GM19452 (cell line): ENCODE measurements around the gene KCNIP3.

Experiments
- ATAC-seq: cut with Tn5 transposase; IDR thresholded peaks from one replicate; pipeline ENCODE4 v1.9.1; 2021; ENCODE audit not compliant: unreplicated experiment

KCNIP3 gene

GRCh38 chr2:95327861-95328260 lies 30.7 kb downstream of the KCNIP3 start:
- no peak for ATAC-seq

GRCh38 chr2:95328358-95329125 lies 31.4 kb downstream of the KCNIP3 start:
- no peak for ATAC-seq

GRCh38 chr2:95329401-95329800 lies 32.3 kb downstream of the KCNIP3 start:
- ATAC-seq = no peak

DNA sequence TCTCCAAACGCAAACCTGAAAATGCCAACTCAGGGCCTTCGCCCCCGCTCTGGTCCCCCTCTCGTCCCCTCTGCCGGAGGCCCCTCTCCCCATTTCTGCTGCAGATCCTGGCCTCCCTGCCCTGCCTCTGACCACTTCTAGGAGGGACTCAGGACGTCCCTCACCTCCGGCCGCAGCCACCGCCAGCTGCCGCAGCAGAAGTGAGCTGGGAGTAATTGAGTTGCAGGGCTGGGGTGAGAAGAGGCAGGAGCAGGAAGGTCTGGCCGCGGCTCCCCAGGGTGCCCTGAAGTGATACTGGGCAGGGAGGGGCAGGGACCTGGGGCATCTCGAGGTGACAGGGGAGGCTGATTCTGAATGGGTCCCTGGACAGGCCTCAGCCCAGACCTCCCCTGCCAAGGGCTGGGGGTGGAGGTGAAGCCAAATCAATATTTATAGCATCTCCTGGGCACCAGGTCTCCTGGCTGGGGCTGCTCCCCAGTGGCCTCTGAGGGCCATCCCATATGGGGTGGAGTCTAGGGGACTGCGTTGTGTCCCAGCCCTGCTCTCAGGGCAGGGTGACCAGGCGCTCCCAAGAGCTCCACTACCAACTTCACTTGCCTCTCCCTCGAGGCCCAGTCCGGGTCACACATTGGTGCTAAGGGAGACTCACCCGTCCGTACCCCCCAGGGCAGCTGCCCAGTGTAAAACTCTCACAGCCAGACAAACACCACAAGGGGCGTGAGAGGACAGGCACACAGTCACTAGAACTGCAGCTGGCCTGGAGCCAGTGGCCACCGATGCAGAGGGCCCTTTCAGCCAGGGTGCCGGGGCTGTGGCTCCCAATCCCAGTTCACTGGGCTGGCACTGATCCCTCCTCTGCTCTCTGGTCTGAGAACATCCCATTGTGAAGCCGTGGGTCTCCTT lies 33.0 kb downstream of the KCNIP3 start:
- ATAC-seq = no peak

DNA sequence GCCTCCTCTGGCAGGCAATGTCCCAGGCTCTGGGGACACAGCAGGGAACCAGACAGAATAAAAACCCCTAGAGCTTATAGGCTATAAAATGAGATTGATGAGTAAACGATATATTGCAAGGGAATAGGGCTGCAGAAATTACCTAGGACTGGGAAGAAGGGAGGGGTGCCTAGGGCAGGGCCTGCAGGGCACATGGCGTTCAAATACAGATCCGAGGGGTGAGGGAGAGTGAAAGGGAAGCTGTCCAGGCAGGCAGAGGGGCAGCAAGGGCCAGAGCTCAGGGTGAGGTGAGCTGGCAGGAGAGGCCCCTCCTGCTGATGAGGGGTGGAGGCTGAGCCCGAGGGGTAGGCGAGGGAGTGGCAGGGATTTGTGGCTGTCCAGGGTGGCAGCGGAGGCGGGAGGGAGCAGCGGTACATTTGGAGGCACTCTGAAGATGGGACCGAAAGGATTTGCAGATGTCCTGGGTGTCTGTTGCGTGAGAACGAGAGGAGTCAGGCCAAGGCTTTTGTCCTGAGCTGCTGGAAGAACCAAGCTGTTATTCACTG lies 33.7 kb downstream of the KCNIP3 start:
- no peak for ATAC-seq

GRCh38 chr2:95331606-95332005 lies 34.5 kb downstream of the KCNIP3 start:
- ATAC-seq = no peak

DNA sequence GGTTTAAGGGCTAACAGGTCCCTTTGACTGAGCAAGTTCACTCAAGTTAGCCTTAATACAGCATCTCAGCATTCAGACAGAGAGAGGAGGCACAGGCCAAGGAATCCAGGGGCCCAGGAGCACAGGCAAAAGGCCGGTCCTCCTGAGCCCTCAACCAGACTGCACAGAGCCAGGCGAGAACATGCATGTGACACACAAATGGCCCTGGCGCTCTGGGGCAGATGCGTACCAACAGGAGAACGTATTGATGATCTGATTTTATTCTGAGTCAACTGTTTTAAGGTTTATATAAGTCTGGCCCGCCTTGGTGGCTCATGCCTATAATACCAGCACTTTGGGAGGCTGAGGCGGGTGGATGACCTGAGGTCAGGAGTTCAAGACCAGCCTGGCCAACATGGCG lies 34.9 kb downstream of the KCNIP3 start:
- no peak for ATAC-seq

GRCh38 chr2:95333056-95333455 lies 35.9 kb downstream of the KCNIP3 start:
- ATAC-seq = no peak

GRCh38 chr2:95333888-95334338 lies 36.8 kb downstream of the KCNIP3 start:
- ATAC-seq = no peak

- ATAC-seq = no peak
These were observed 37.9 kb downstream of the KCNIP3 start for GRCh38 chr2:95334916-95335641.

DNA sequence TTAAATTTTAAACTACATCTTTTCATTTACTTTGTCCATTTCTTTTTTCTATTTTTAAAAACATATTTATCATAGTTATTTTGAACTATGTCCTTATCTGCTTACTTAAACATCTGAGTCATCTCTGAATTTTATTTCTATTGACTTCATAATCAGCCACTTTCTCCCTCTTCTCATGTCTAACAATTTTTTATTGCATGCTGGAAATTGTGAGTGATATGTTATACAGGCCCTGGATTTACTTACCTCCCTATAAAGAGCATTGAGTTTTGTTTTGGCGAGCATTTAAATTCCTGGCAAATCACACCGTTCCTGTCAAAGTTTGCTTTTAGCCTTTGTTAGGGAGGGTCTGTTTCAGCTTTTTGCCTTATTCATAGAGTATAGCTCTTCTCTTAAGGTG lies 39.3 kb downstream of the KCNIP3 start:
- ATAC-seq = no peak

DNA sequence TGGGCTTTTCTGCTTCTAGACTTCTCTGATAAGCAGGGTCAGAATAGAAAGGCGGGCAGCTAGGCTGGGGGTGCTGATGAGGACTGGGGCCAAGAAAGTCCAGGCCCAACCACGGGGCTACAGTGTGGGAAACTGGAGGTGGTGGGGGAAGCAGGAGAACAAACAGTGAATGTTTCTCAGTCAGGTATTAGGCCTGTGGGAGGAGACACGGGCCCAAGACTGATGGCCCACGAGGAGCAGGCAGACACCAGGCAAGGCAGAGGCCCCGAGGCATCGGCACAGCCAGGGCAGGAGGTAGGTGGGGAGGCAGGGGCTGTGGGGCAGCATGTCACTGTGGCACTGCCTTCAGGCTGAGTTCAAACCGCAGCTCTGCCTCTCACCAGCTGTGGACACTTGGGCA lies 40.7 kb downstream of the KCNIP3 start:
- no peak for ATAC-seq

DNA sequence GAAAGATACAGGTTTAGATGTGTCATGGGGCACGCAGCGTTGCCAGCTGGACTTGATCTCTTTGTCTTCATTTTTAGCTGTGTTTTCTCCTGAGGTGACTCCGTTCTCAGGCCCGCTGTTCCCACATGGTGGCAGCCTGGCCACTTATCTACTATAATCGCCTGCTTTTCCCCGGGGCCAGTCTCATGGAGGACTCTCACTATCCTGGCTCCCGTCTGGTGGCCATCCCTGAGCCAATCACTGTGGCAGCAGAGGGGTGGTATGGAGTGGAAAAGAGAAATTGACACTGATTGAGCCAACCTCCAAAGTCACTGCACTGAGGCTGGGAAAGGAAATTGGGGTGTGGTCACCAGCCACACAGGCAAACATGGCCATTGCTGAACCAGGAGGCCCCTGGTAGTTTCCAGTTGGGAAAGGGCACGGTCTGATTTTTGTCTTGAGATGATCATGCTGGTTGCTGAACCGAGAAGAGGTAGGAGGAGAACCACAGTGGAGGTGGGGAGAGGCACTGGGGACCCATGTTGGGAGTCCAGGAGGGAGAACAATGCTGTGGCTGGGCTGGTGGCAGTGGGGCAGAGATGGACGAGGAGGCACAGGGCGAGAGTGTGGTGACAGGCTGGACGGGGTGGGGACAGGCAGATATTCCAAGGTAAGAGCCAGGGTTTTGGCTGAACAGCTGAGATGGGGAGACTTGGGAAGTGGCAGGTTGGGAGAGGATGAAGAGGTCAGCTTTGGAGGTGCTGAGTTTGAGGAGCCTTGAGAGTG lies 45.6 kb downstream of the KCNIP3 start:
- ATAC-seq = no peak

- ATAC-seq = no peak
These were observed 46.5 kb downstream of the KCNIP3 start for GRCh38 chr2:95343429-95344214.

GRCh38 chr2:95344215-95344583 lies 47.1 kb downstream of the KCNIP3 start:
- ATAC-seq = no peak

DNA sequence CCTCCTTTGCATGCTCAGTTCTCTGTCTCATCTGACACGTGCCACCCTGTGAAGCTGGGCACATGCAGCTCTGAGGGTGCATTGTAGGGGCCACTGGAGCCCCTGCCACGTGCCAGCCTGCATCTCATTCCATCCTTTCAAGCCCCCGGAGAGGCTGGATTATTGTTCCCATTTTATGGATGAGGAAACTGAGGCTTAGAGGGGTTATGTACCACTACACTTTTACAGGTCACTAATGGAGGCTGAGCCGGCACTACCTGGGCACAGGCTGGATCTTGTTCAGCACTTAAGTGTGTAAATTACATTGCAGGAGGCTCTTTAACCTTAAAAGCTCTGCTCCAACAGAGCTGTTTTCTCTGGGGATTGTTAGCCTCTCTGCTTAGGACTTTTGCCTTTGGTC lies 47.5 kb downstream of the KCNIP3 start:
- no peak for ATAC-seq

DNA sequence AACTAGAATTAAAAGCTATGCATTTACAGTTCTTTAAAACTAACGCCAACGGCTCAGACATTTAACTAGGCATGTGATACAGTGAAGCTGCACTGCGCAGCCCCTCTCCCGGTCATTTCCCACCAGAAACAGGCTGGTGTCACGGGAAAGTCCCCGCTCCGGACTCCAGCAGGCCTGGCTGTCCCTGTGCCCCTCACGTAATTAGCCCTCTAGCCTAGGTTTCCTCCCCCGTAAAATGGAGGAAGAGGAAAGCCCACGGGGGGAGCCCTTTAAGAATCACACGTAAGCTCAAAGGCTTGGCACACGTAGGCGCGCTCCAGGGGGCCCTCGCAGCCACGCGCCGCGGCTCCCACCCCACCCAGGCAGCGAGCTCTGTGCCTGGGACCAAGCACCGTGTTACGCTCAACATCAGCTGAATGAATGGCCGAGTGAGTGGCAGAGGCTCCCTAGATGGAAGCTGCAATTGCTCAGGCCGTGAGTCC lies 48.0 kb downstream of the KCNIP3 start:
- no peak for ATAC-seq

DNA sequence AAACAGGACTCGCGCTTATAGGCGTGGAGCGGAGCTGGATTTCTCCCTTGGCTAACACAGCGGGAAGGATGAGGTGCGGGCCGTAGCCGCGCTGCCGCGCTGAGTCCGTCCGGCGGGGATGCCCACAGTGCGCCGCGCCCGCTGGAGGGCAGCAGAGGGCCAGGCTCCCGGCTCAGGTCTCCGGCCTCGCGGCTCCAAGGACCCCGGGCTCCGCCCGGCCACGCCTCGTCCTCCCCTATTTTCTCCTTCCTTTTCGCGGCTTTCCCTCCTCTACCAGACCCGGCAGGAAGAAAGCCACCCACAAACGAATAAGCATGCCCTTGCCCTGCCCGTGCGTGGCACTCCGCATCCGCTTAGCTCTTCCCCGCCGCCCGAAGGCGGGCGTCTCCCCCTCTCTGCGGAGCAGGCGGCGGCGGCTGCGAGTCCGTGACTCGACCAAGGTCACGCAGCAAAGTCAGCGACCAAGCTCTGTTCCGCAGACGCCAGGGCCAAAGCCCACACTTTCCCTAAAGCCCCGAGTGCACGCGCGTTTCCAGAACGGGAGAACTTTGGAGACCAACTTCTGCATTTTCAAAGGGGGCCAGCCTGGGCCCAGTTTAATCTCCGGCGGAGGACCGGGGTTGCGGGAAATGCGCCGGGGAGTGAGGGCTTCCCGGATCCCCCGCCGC lies 48.5 kb downstream of the KCNIP3 start:
- peak; percentile 85 for ATAC-seq

DNA sequence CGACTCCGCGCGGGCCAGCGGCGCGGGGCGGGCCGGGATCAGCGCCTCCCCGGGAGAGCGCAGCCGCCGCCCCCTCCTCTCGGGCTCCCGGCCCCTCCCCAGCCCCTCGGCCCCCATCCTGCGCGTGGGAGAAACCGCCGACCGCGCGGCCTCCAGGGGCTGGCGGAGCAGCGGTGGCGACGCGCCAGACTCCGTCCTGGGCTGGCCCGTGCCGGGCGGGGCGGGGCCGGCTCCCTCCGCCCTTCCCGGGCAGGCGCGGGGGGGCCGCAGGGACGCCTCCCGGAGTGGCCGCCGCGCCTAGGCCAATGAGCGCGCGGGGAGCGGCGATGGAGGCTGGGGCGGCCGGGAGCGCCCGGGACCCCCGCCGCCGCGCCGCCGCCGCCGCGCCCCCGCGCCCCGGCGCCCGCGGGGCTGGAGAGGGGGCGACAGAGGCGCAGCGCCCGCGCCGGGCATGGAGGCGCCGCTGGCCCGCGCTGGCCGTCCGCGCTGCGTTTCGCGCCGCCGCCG lies 49.1 kb downstream of the KCNIP3 start:
- peak; percentile 21 for ATAC-seq
